ENCODE results near the gene PTEN. TPM values are rescaled to one million over a fixed set of nuclear protein-coding genes. Genes with fewer than 3 reads are reported as not detected.

The PTEN gene
- total RNA-seq, 1 experiment from 2014 or later: 58.7 TPM

DNA sequence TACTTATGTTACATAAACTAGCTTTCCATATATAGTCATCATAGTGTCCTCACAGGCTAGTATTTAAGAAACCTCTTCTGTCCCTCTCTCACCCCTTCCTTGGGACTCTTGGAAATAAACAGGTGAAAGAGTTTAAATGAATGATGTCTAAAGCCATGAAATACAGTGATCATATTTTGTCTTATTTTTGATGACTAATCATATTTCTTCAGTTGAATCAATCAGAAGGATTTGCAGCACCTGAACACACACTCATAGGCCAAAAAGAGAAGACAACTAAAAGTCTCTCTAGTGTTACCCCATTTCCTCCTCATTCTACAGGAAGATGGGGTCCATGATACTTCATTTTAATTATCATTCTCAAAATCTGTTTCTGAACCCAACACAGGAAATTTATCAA is 36.8 kb upstream of the PTEN start:
- ATAC-seq: no peak
- intact Hi-C loops (cut with micrococcal nuclease): no loop called here
- RAD21 ChIA-PET (ENCODE audit: low non-redundant PET in 1 of 2, low total read pairs in 2 of 2, uncharacterized antibody in 2 of 2, unreplicated experiment in 2 of 2): no interaction called here

More for the DNA sequence above, 36.8 kb upstream of the PTEN start:
- ChIA-PET POLR2A (interaction anchor here (1.3 kb wide), 1 partner anchor 9 kb away, joined by 4 read pairs; the partner anchor contains the start of gene ATAD1), CTCF (no interaction called here)
- no peaks in the 10 kb centered on the region for H3K79me2 ChIP-seq (ENCODE audit: insufficient read depth, low read length)
- no peaks in the 10 kb centered on the region for H3K27me3 ChIP-seq (ENCODE audit: insufficient read depth, low read length)
- no peaks in the 10 kb centered on the region for H3K4me1 ChIP-seq (ENCODE audit: control insufficient read depth in 1 of 2, insufficient read depth in 2 of 2, low read length in 2 of 2)
- no peaks in the 10 kb centered on the region for H3K36me3 ChIP-seq (ENCODE audit: control insufficient read depth in 1 of 2, insufficient read depth in 2 of 2, low read length in 2 of 2)
- H3K9me3 ChIP-seq (ENCODE audit: control insufficient read depth in 1 of 2, insufficient read depth in 1 of 2, low read depth in 1 of 2, low read length in 2 of 2): no peaks in the 10 kb centered on the region
- no peak overlapping the region for H3K4me3 ChIP-seq (replicated peaks in 1 of 2; ENCODE audit: low read depth in 1 of 2, low read length in 2 of 2)
- H4K20me1 ChIP-seq (ENCODE audit: insufficient read depth): no peaks in the 10 kb centered on the region
- H2AFZ ChIP-seq (ENCODE audit: low read depth, low read length, poor library complexity, severe bottlenecking): no peak overlapping the region
- BruUV-seq (replicated peaks): no TSS peak
- H3K27ac ChIP-seq (ENCODE audit: low read depth, low read length): no peak overlapping the region
- no peaks in the 10 kb centered on the region for H3K9me2 ChIP-seq (ENCODE audit: insufficient read depth)
- H3K4me2 ChIP-seq (ENCODE audit: low read length): no peak overlapping the region
- TF ChIP-seq TCF7L2 (IDR thresholded peaks at IDR 0.05; ENCODE audit: borderline replicate concordance, extremely low read depth, insufficient read depth, insufficient read length) (no peak), ZBTB33 (IDR thresholded peaks at IDR 0.05; ENCODE audit: extremely low read depth, insufficient replicate concordance, low read length) (no peak), CTCF (IDR thresholded peaks at IDR 0.05 in 2 of 3, conservative IDR thresholded peaks at IDR 0.05 in 1 of 3; ENCODE audit: borderline replicate concordance in 1 of 3, insufficient read depth in 1 of 3, low read depth in 2 of 3, low read length in 2 of 3) (no peak), EGR1 (IDR thresholded peaks at IDR 0.05; ENCODE audit: low read depth) (no peak), YY1 (IDR thresholded peaks at IDR 0.05; ENCODE audit: extremely low read depth, insufficient replicate concordance, low read depth, low read length) (no peak), CBX3 (IDR thresholded peaks at IDR 0.05; ENCODE audit: low read depth) (no peak), RAD21 (IDR thresholded peaks at IDR 0.05; ENCODE audit: low read depth) (no peak), SP1 (IDR thresholded peaks at IDR 0.05; ENCODE audit: low read depth) (no peak), ZFX (IDR thresholded peaks at IDR 0.05) (no peak), ELF1 (IDR thresholded peaks at IDR 0.05; ENCODE audit: borderline replicate concordance, low read depth) (no peak), FOSL1 (IDR thresholded peaks at IDR 0.05; ENCODE audit: low read depth) (no peak), ZNF274 (IDR thresholded peaks at IDR 0.05; ENCODE audit: low read depth, low read length) (no peak), EZH2phosphoT487 (IDR thresholded peaks at IDR 0.05; ENCODE audit: borderline replicate concordance) (no peak), SRF (IDR thresholded peaks at IDR 0.05; ENCODE audit: low read depth) (no peak), MAX (IDR thresholded peaks at IDR 0.05) (no peak), SIN3A (IDR thresholded peaks at IDR 0.05; ENCODE audit: low read depth) (no peak), JUND (IDR thresholded peaks at IDR 0.05) (no peak), EZH2 (IDR thresholded peaks at IDR 0.05) (no peak), POLR2A (IDR thresholded peaks at IDR 0.05; ENCODE audit: borderline replicate concordance, extremely low read depth, insufficient read depth, insufficient read length) (no peak)
- TF ChIP-seq, protein P1, sequence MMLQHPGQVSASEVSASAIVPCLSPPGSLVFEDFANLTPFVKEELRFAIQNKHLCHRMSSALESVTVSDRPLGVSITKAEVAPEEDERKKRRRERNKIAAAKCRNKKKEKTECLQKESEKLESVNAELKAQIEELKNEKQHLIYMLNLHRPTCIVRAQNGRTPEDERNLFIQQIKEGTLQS (IDR thresholded peaks at IDR 0.05): no peak
- no peak overlapping the region for H3K9ac ChIP-seq (ENCODE audit: low read length)
- no peak for DNase-seq (ENCODE audit: low read depth, low spot score)
